BJ (cell line): Measurements from ENCODE around the gene RSPRY1. TPM values are rescaled to one million over a fixed set of nuclear protein-coding genes. Genes with fewer than 3 reads are reported as not detected.
"Not testable (repeated sequence)": the region's sequence is repeated elsewhere in the genome, so short reads cannot be mapped to it uniquely, and the experiment has no call there.

Source experiments
- CTCF ChIA-PET: fragments of 350-600 bp; formaldehyde crosslinking; extraction: SDS; loops from one replicate; lab custom pipeline; 2021; ENCODE audit warnings: antibody characterized with exemption, inconsistent platforms; lab: Yijun Ruan, JAX
- POLR2A ChIA-PET: fragments of 300-600 bp; sonication (Branson Sonifier 250); formaldehyde crosslinking; extraction: SDS; loops from one replicate; lab custom pipeline; 2021; ENCODE audit warnings: antibody characterized with exemption; lab: Charles Lee
- DNase-seq: peaks from one replicate; pipeline ENCODE4 v3.0.0-alpha.2; 2011; ENCODE audit warnings: low read depth
- H3K27me3 ChIP-seq: 2 replicates; pipeline ENCODE4 v1.6.0; 2011; ENCODE audit warnings: low read length; ENCODE audit not compliant: control insufficient read depth, insufficient read depth
- H3K36me3 ChIP-seq: 2 replicates; pipeline ENCODE4 v1.5.1; 2011; ENCODE audit warnings: low read length; ENCODE audit not compliant: control insufficient read depth, insufficient read depth
- H3K4me3 ChIP-seq: 2 replicates; pipeline ENCODE4 v1.5.1; 2011; ENCODE audit warnings: low read depth, mild to moderate bottlenecking, control low read depth, low read length
- CTCF ChIP-seq: IDR thresholded peaks from 2 replicates; pipeline ENCODE4 v1.5.1; 2011; ENCODE audit warnings: low read depth, mild to moderate bottlenecking, control low read depth, inconsistent platforms, low read length, moderate library complexity; ENCODE audit not compliant: insufficient read depth
- polyA plus RNA-seq: library from polyadenylated mRNA; depleted of rRNA; stranded (reverse); fragments of >200 nt; gene quantifications from 2 replicates; pipeline ENCODE4 v1.2.3, GENCODE V29; 2011

The RSPRY1 gene
- polyA plus RNA-seq, 1 experiment: 29.7 TPM

GRCh38 chr16:57184887-57185445 lies 1.2 kb upstream of the RSPRY1 start:
- H3K27me3 ChIP-seq: no peaks in the 10 kb centered on the region
- DNase-seq: no peak
- ChIA-PET CTCF (interaction anchor here (1.2 to 2.2 kb wide), 2 partner anchors 14 to 93 kb away, joined by 3 to 6 read pairs; no protein-coding TSS in a partner anchor), POLR2A (no interaction called here)
- H3K36me3 ChIP-seq: no peaks in the 10 kb centered on the region; the same call in 1 of the 2 replicates
- TF ChIP-seq CTCF: no peak
- peak overlapping the region; percentile 83 for H3K4me3 ChIP-seq

- TF ChIP-seq CTCF: no peak
- no peaks in the 10 kb centered on the region; the same call in 1 of the 2 replicates for H3K36me3 ChIP-seq
- ChIA-PET CTCF (interaction anchor here (0.7 to 1.2 kb wide), 2 partner anchors 15 to 334 kb away, joined by 3 read pairs; no protein-coding TSS in a partner anchor), POLR2A (interaction anchor here (0.6 kb wide), 3 partner anchors 23 to 337 kb away, joined by 3 to 6 read pairs (median 5); no protein-coding TSS in a partner anchor)
- H3K27me3 ChIP-seq: no peaks in the 10 kb centered on the region
- no peak for DNase-seq
- H3K4me3 ChIP-seq: peak overlapping the region; percentile 83
Observed at GRCh38 chr16:57185446-57185944, 634 bp upstream of the RSPRY1 start.

- no peak for TF ChIP-seq CTCF
- Histone ChIP-seq H3K4me3 (peak overlapping the region; percentile 83), H3K27me3 (no peaks in the 10 kb centered on the region), H3K36me3 (no peaks in the 10 kb centered on the region; the same call in 1 of the 2 replicates)
- ChIA-PET CTCF (interaction anchor here (0.7 to 1.5 kb wide), 3 partner anchors 46 to 230 kb away, joined by 3 read pairs; no protein-coding TSS in a partner anchor), POLR2A (no interaction called here)
- DNase-seq: no peak
Observed at GRCh38 chr16:57186872-57187854, 1.0 kb downstream of the RSPRY1 start.

- CTCF ChIA-PET: interaction anchor here (1.5 kb wide), 1 partner anchor 45 kb away, joined by 3 read pairs; no protein-coding TSS in a partner anchor
- H3K4me3 ChIP-seq: peak overlapping the region; percentile 83
- H3K36me3 ChIP-seq, H3K27me3 ChIP-seq, POLR2A ChIA-PET, DNase-seq: not testable (repeated sequence)
Observed at GRCh38 chr16:57187902-57188710, 2.0 kb downstream of the RSPRY1 start.

GRCh38 chr16:57188711-57189002 lies 2.5 kb downstream of the RSPRY1 start:
- no peaks in the 10 kb centered on the region; the same call in 1 of the 2 replicates for H3K36me3 ChIP-seq
- H3K27me3 ChIP-seq: no peaks in the 10 kb centered on the region
- no peak for TF ChIP-seq CTCF
- no peak overlapping the region for H3K4me3 ChIP-seq
- POLR2A ChIA-PET: no interaction called here
- CTCF ChIA-PET: no interaction called here
- no peak for DNase-seq

GRCh38 chr16:57189527-57189926 lies 3.4 kb downstream of the RSPRY1 start:
- H3K27me3 ChIP-seq, H3K36me3 ChIP-seq, POLR2A ChIA-PET, H3K4me3 ChIP-seq, CTCF ChIA-PET, DNase-seq: not testable (repeated sequence)
